Stomach (tissue), 4 donors: ENCODE results near the gene LEKR1.

Experiments
- CTCF ChIP-seq, 7 experiments: fragments of 450-650 bp in 4 of 7; fragments of 200-600 bp in 3 of 7; sonication (generic) in 3 of 7; IDR thresholded peaks; one replicate each; pipeline ENCODE4 v1.5.1; 2016 to 2019; ENCODE audit warnings: antibody characterized with exemption in 7 of 7, control low read depth in 2 of 7, mild to moderate bottlenecking in 1 of 7
- EP300 ChIP-seq: sonication (generic); formaldehyde crosslinking; IDR thresholded peaks from one replicate; pipeline ENCODE4 v1.6.1; 2017; ENCODE audit warnings: antibody characterized with exemption
- POLR2A ChIP-seq, 4 donors: fragments of 450-650 bp; IDR thresholded peaks; one replicate each; pipeline ENCODE4 v1.6.1; 2016; ENCODE audit warnings: antibody characterized with exemption in 4 of 4, control low read depth in 2 of 4, mild to moderate bottlenecking in 1 of 4, moderate library complexity in 1 of 4
- POLR2AphosphoS5 ChIP-seq, 3 donors: sonication (generic); formaldehyde crosslinking; IDR thresholded peaks; one replicate each; pipeline ENCODE4 v1.6.1; 2016; ENCODE audit warnings: antibody characterized with exemption in 3 of 3

GRCh38 chr3:157087780-157088600, 261.8 kb downstream of the LEKR1 start:
- TF ChIP-seq CTCF (IDR thresholded peaks at IDR 0.05) (no peak), POLR2A (IDR thresholded peaks at IDR 0.05) (no peak), EP300 (no peak), POLR2AphosphoS5 (IDR thresholded peaks at IDR 0.05) (no peak)
